Liver (tissue), 3 donors: Measurements from ENCODE around the gene HTR4.

ENCODE experiments used
- CTCF ChIP-seq: fragments of 150-350 bp; IDR thresholded peaks from 2 replicates; pipeline ENCODE4 v1.5.1; 2017; ENCODE audit warnings: improper control_type of control experiment, low read depth, low read length; ENCODE audit not compliant: missing input control
- EGR1 ChIP-seq, 2 donors: IDR thresholded peaks; 2 replicates each; pipeline ENCODE4 v1.6.1; 2016 to 2018; ENCODE audit warnings: antibody characterized with exemption in 2 of 2, low read depth in 2 of 2
- FOXA1 ChIP-seq: IDR thresholded peaks from 2 replicates; pipeline ENCODE4 v1.6.1; 2016; ENCODE audit warnings: antibody characterized with exemption
- MAX ChIP-seq: IDR thresholded peaks from 2 replicates; pipeline ENCODE4 v1.6.1; 2016; ENCODE audit warnings: antibody characterized with exemption
- SP1 ChIP-seq: IDR thresholded peaks from 2 replicates; pipeline ENCODE4 v1.6.1; 2018; ENCODE audit warnings: antibody characterized with exemption, mild to moderate bottlenecking
- YY1 ChIP-seq: IDR thresholded peaks from 2 replicates; pipeline ENCODE4 v1.6.1; 2016; ENCODE audit warnings: antibody characterized with exemption, mild to moderate bottlenecking
- donor health status: healthy.
- donor health status: healthy.

GRCh38 chr5:148663509-148663908, 9.2 kb upstream of the HTR4 start:
- TF ChIP-seq CTCF (no peak), EGR1 (IDR thresholded peaks at IDR 0.05; ENCODE audit: low read depth in 2 of 2) (no peak), YY1 (no peak), SP1 (no peak), FOXA1 (no peak), MAX (no peak)
